Caki2 (cell line): ENCODE data around the gene BCAS1. TPM values are rescaled to one million over a fixed set of nuclear protein-coding genes. Genes with fewer than 3 reads are reported as not detected.
"Not testable (repeated sequence)": the region's sequence is repeated elsewhere in the genome, so short reads cannot be mapped to it uniquely, and the experiment has no call there.

ENCODE experiments used
- DNase-seq: peaks from one replicate; pipeline ENCODE4 v3.0.0-alpha.2; 2015; ENCODE audit warnings: low read depth
- in situ Hi-C: cut with HindIII; loops from 2 replicates; pipeline ENCODE4 v1.10.0; 2016; ENCODE audit warnings: low sequenced_read_pairs, low pct_unique_long_range_greater_than_20kb, mixed read lengths
- total RNA-seq: library from RNA; depleted of rRNA; stranded (reverse); fragments of >200 nt; shearing (Covaris generic); gene quantifications from 2 replicates; pipeline ENCODE4 v1.2.3, GENCODE V29; 2014; ENCODE audit warnings: low replicate concordance

BCAS1 gene
- total RNA-seq, 1 experiment from 2014 or later: not detected

- in situ Hi-C loops: no loop called here
These were observed 40.8 kb downstream of the BCAS1 start for GRCh38 chr20:54029643-54030042.

GRCh38 chr20:54029176-54029575 is 41.2 kb downstream of the BCAS1 start:
- in situ Hi-C loops: no loop called here
- DNase-seq: no peak

More at GRCh38 chr20:54029643-54030042, 40.8 kb downstream of the BCAS1 start:
- DNase-seq: no peak

- in situ Hi-C loops: no loop called here
These were observed 42.0 kb downstream of the BCAS1 start for GRCh38 chr20:54028276-54029011.

GRCh38 chr20:54027704-54028103 is 42.7 kb downstream of the BCAS1 start:
- in situ Hi-C loops: no loop called here

More at GRCh38 chr20:54028276-54029011, 42.0 kb downstream of the BCAS1 start:
- no peak for DNase-seq

GRCh38 chr20:54026295-54027064 is 43.9 kb downstream of the BCAS1 start:
- peak; percentile 77 for DNase-seq
- in situ Hi-C loops: no loop called here

More at GRCh38 chr20:54027704-54028103, 42.7 kb downstream of the BCAS1 start:
- DNase-seq: no peak

DNA sequence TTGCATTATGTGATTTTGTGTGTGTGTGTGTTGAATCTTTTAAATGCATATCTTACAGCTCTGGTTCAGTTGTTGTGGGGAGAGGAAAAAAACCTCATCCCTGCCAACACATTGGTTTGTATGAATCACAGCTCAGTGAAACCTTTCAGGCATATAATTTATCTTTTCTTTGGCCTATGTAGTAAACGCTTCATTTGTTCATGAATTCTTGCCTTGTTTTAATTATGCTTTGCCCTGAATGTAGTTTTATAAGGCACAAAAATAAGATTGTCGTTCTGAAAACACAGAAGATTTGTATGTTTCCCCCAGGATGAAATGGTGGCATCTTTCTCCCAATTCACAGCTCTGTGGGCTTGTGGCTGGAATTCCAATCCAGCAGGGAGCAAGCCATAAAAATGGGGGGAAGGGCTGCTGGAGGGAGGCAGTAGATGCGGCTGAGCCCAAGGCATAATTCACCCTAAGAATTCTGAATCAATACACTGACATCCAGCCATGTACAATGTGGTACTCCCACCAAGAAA is 45.1 kb downstream of the BCAS1 start:
- in situ Hi-C loops: no loop called here
- peak; percentile 77 for DNase-seq

DNA sequence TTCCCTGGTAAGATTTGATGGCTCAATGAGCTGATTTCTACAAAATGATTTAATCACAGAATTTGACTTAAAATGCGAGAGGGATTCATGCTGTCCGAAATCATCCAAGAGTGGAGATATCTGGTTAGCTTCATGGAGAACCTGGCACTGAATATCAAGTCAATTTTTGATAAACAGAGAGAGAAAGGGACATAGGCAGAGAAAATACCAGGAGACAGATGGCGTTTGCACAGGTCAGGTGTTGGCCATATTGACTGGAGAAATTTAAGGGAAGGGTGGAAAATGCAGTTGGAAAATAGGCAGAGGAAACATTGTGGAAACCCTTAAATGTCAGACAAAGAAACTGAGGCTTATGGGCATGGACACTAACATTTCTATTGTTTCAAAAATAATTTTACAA is 47.0 kb downstream of the BCAS1 start:
- no peak for DNase-seq
- in situ Hi-C loops: no loop called here

GRCh38 chr20:54021446-54022235 is 48.8 kb downstream of the BCAS1 start:
- DNase-seq: no peak

GRCh38 chr20:54020868-54021267 is 49.5 kb downstream of the BCAS1 start:
- in situ Hi-C loops: no loop called here
- no peak for DNase-seq

More at GRCh38 chr20:54021446-54022235, 48.8 kb downstream of the BCAS1 start:
- in situ Hi-C loops: no loop called here

GRCh38 chr20:54020348-54020747 is 50.0 kb downstream of the BCAS1 start:
- in situ Hi-C loops: no loop called here
- DNase-seq: no peak

GRCh38 chr20:54019585-54019984 is 50.8 kb downstream of the BCAS1 start:
- in situ Hi-C loops: no loop called here

DNA sequence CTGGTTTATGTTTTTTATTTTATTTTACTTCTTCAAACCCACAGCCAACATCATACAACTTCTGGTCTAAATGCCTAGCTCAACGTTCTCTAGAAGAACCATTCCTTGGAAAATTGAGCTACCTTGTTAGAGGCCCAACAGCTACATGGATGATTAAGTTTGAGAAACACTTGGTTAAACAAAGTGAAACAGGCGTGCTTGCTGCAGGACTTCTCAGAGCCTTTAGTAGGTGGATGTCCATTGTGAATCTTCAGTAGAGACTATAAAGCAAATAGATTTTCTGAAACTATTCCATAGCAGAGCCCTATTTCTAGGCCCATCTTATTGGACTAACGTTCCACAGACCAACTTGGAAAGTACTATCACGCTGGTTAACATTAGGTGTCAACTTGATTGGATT is 51.3 kb downstream of the BCAS1 start:
- in situ Hi-C loops: no loop called here

More at GRCh38 chr20:54019585-54019984, 50.8 kb downstream of the BCAS1 start:
- no peak for DNase-seq

DNA sequence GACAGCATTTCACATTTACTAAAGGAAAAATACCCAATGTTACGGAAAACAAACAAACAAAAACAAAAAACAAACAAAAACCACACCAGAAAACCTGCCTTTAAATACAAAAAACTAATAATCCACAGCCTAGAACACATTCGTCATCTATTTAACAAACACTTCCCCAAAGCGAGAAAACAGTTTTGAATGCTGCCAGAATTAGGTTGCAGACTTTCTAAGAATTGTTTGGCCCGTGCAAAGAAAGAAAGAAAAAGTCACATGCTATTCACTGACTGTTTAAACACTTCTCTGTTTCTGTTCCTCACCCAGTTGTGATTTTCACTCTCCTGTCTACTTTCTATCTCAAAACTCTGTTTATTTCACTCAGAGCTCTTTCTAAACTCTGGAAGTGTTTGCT is 52.5 kb downstream of the BCAS1 start:
- DNase-seq: no peak
- in situ Hi-C loops: no loop called here

More for the DNA sequence above, 51.3 kb downstream of the BCAS1 start:
- DNase-seq: no peak

DNA sequence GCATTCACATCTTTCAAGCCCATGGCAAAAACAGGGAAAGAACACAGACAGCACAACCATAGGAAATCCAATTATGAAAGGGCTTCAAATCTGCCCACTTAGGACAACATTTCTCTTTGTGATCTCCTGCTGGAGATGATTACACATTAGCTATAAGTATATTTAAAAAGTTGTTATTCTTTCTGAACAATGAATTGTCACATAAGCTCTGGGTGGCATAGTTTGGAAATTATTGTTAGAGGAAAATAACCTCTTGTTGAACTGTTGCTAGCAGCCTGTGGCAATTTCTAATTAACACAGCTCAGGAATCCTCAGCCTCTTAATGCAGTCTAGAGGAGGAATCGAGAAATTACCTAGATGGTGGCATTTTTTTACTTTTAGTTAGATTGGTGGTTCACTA is 54.9 kb downstream of the BCAS1 start:
- peak; percentile 10 for DNase-seq
- in situ Hi-C loops: no loop called here

DNA sequence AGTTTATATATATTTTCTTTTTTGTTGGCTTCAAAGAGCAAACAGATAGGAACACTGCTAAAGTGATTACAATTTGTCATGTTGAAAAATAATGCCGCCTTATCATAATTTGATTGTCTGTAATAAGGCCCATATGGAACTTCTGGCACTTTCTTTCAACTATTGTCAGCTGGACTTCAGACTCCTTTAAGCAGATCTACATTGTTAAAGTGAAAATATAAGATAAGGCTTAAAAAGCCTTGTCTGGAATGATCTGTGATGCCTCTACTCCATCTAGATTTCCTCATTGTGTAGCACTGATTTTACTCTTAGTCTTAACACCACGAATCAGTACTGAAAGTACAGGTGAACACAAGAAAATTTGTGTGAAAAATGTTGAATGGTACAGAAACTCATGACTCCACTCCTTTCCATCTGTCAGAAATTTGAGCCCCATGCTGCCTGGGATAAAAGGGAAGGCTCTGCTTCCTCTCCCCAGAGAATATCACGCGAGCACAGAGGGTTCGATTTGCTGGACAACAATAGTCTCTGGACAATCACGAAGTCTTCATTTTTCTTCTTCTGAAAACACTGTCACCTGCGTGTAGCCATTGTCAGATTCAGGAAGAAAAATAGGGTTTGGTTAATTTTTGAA is 56.0 kb downstream of the BCAS1 start:
- in situ Hi-C loops: no loop called here
- DNase-seq: no peak

- in situ Hi-C loops: no loop called here
- DNase-seq: no peak
These were observed 56.9 kb downstream of the BCAS1 start for GRCh38 chr20:54013471-54013870.

DNA sequence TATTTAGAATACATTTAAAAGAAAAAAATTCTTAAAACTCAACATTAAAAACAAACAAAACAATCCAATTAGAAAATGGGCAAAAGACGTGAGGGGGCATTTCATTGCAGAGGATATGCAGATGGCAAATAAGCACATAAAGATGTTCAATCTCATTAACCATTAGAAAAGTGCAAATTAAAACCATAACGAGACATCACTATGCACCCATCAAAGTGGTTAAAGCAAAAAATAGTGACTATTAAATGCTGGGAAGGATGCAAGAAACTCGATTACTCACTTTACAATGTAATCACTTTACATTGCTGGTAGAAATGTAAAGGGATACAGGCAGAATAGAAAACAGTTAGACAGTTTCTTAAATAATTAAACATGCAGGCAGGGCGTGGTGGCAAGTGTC is 59.0 kb downstream of the BCAS1 start:
- in situ Hi-C loops: no loop called here
- no peak for DNase-seq

DNA sequence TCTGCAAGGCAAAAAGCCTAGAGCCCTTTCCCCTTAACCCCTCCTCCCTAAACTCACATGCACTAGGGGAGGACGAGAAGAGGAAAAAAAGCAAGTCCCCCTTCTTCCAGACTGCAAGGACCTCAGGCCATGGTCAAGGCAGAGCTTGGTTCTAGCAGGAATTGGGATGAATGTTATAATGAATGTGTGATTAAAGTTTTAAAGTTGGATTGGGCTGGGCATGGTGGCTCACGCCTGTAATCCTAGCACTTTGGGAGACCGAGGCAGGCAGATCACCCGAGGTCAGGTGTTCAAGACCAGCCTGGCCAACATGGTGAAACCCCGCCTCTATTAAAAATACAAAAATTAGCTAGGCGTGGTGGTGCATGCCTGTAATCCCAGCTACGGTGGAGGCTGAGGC is 64.2 kb downstream of the BCAS1 start:
- DNase-seq, in situ Hi-C loops: not testable (repeated sequence)
